ES-I3 (cell line): ENCODE data around the gene CCM2.

ENCODE experiments used
- H3K36me3 ChIP-seq: 2 replicates; pipeline ENCODE4 v1.6.1; 2013; ENCODE audit warnings: mild to moderate bottlenecking, low read length, control low read depth, moderate library complexity; ENCODE audit not compliant: insufficient read depth
- H3K4me1 ChIP-seq: 2 replicates; pipeline ENCODE4 v1.6.1; 2013; ENCODE audit warnings: mild to moderate bottlenecking, control low read depth, low read length; ENCODE audit not compliant: insufficient read depth
- H3K9ac ChIP-seq: 2 replicates; pipeline ENCODE4 v1.6.1; 2013; ENCODE audit warnings: low read depth, mild to moderate bottlenecking, low read length, moderate library complexity
- H3K9me3 ChIP-seq: 2 replicates; pipeline ENCODE4 v1.6.1; 2013; ENCODE audit warnings: mild to moderate bottlenecking, low read length, moderate library complexity; ENCODE audit not compliant: control insufficient read depth, insufficient read depth

The CCM2 gene

GRCh38 chr7:45114926-45115325, 114.9 kb downstream of the CCM2 start:
- Histone ChIP-seq H3K36me3 (no peaks in the 10 kb centered on the region), H3K4me1 (no peaks in the 10 kb centered on the region), H3K9ac (no peak overlapping the region), H3K9me3 (no peaks in the 10 kb centered on the region)

GRCh38 chr7:45116048-45116447, 116.0 kb downstream of the CCM2 start:
- H3K9ac ChIP-seq, result no peak overlapping the region
- H3K36me3 ChIP-seq, result no peaks in the 10 kb centered on the region
- no peaks in the 10 kb centered on the region for H3K4me1 ChIP-seq
- H3K9me3 ChIP-seq, result no peaks in the 10 kb centered on the region

GRCh38 chr7:45117582-45117981, 117.6 kb downstream of the CCM2 start:
- Histone ChIP-seq H3K9me3 (no peaks in the 10 kb centered on the region), H3K36me3 (no peaks in the 10 kb centered on the region), H3K9ac (no peak overlapping the region), H3K4me1 (no peaks in the 10 kb centered on the region)

- Histone ChIP-seq H3K36me3 (no peaks in the 10 kb centered on the region), H3K4me1 (peaks cover 2% of the 10 kb centered on the region; the same call in 1 of the 2 replicates), H3K9me3 (no peaks in the 10 kb centered on the region), H3K9ac (no peak overlapping the region)
These were observed 118.3 kb downstream of the CCM2 start for GRCh38 chr7:45118292-45118691.

GRCh38 chr7:45118889-45119331, 118.9 kb downstream of the CCM2 start:
- Histone ChIP-seq H3K4me1 (peaks cover 7% of the 10 kb centered on the region; the same call in 1 of the 2 replicates), H3K9me3 (no peaks in the 10 kb centered on the region), H3K9ac (no peak overlapping the region), H3K36me3 (no peaks in the 10 kb centered on the region)

- Histone ChIP-seq H3K36me3 (no peaks in the 10 kb centered on the region), H3K4me1 (peaks cover 7% of the 10 kb centered on the region; the same call in 1 of the 2 replicates), H3K9ac (no peak overlapping the region), H3K9me3 (no peaks in the 10 kb centered on the region)
These were observed 119.5 kb downstream of the CCM2 start for GRCh38 chr7:45119550-45119949.

- no peak overlapping the region for H3K9ac ChIP-seq
These were observed 123.2 kb downstream of the CCM2 start for GRCh38 chr7:45122975-45123860.

GRCh38 chr7:45123913-45124710, 124.1 kb downstream of the CCM2 start:
- Histone ChIP-seq H3K9me3 (no peaks in the 10 kb centered on the region), H3K36me3 (no peaks in the 10 kb centered on the region), H3K4me1 (peaks cover 7% of the 10 kb centered on the region; the same call in 1 of the 2 replicates), H3K9ac (no peak overlapping the region)

More at GRCh38 chr7:45122975-45123860, 123.2 kb downstream of the CCM2 start:
- peaks cover 7% of the 10 kb centered on the region; the same call in 1 of the 2 replicates for H3K4me1 ChIP-seq
- H3K36me3 ChIP-seq, result no peaks in the 10 kb centered on the region
- no peaks in the 10 kb centered on the region for H3K9me3 ChIP-seq

- peaks cover 7% of the 10 kb centered on the region; the same call in 1 of the 2 replicates for H3K4me1 ChIP-seq
- no peaks in the 10 kb centered on the region for H3K9me3 ChIP-seq
- H3K9ac ChIP-seq, result no peak overlapping the region
- H3K36me3 ChIP-seq, result no peaks in the 10 kb centered on the region
These were observed 125.3 kb downstream of the CCM2 start for GRCh38 chr7:45125193-45125904.
